ENCODE results near the gene PILRA.

Gene PILRA

GRCh38 chr7:100411101-100411500 is 37.8 kb downstream of the PILRA start:
- no peak for DNase-seq (ENCODE audit: low read depth in 2 of 2)

DNA sequence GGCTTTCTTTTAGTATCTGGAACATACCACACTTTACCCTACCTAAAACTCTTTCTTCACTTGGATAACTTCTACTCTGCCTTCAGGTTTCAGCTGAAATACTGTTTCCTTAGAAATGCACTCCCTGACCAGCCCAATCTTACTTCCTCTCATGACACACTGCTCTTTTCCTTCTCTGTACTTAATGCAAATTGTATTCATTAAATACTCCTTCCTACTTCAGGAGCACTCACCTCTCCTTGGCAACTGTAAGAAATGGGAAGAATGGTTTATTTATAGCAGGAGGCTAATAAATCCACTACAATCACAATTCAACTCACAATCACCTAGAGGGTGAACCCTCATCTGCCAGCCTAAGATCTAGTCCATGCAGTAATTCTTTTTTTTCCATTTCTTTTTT is 40.1 kb downstream of the PILRA start:
- DNase-seq (ENCODE audit: low read depth in 2 of 2), result no peak

GRCh38 chr7:100413889-100414288 is 40.6 kb downstream of the PILRA start:
- DNase-seq (ENCODE audit: low read depth in 2 of 2), result no peak

GRCh38 chr7:100415448-100415847 is 42.2 kb downstream of the PILRA start:
- DNase-seq (ENCODE audit: low read depth in 2 of 2), result no peak

DNA sequence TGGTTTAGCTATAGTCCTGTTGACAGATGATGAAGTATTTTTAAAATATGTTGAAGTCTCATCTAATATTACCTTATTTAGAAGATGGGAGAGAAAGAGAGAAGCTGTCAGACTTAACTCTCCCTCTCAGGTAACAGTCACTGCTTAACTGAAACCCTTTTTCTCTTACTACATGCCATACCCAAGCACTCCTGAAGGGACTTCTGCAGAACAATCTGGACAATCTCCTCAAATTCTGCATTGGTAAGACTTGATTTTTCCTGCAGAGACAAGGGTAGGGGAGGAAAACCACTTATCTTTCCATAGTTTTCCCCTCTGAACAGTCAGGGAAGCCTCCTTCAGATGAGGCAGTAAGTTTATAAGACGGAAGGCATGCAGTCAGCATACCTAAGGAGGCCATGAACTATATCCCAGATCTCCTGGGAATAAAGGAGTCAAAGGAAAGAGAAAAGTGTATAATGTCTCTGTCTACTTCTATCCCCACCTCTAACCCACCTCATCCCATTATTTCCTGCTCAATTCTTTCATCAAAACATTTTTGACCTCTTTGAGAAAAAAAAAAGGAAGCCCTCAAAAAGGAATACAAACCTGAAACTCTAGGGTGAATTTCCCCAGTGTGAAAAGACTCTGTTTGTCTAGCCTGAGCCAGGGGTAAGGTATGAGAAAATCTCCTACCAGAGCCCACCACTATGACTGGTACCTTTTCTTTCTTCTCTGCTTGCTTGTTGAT is 45.8 kb downstream of the PILRA start:
- DNase-seq (ENCODE audit: low read depth in 2 of 2), result no peak

GRCh38 chr7:100419660-100420226 is 46.5 kb downstream of the PILRA start:
- DNase-seq (ENCODE audit: low read depth in 2 of 2), result no peak

DNA sequence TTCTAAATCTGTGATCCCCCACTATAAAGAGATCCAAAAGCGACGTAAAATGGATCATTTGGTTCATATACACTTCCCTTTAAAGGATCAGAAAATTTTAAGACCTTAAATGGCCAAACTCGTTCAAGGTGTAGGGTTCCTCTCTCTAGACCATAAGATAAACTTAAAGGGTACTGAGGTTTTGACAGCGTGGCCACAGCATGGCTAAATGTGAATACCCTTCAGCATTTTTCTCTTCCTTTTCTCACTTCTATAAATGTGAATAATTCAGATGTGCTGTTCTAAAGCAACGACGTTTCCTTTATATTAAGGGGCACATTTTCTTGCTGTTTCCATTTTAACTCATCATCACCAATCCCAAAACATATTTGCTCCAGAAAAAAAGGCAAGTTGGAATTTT is 50.0 kb downstream of the PILRA start:
- DNase-seq (ENCODE audit: low read depth in 2 of 2), result no peak

GRCh38 chr7:100425347-100425746 is 52.1 kb downstream of the PILRA start:
- DNase-seq (ENCODE audit: low read depth in 2 of 2), result no peak

DNA sequence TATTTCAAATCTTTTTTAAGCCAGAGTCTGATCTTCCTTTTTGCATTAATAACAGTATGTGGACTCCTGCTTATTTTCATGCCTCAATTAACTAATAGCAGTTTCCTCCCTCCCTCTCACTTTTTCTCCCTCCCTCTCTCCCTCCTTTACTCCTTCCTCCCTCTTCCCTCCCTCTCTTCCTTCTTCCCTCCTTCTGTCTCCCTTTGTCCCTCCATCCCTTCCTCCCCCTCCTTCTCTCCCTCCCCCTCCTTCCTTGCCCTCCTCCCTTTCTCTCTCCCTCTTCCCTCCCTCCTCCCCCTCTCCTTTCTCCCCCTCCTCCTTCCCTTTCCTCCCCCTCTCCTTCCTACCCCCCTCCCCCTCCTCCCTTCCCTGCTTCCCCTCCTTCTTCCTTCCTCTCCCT is 53.2 kb downstream of the PILRA start:
- no peak for DNase-seq (ENCODE audit: low read depth in 2 of 2)

DNA sequence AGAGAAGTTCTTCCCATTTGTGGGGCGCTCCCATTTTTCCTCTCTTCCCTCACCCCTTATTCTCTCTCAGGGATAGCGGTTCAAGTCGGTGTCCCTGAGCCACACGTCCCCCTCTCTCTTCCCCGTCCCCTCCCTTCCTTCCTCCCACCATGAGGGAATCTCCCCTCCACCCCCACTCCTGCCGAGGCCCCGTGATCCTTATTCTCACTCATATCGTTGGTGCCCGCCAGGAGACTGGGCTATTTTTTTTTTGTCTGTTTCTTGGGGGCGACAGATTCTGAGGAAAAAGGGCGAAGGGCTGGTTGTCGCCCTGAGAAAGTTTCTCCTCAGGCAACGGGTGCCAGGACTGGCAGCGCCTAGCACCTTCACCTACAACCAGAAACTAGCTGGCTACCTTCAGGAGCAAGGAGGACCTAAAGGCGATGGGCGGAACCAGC is 54.5 kb downstream of the PILRA start:
- no peak for DNase-seq (ENCODE audit: low read depth in 2 of 2)

- peak; percentile 95 for DNase-seq (ENCODE audit: low read depth in 2 of 2)
Observed at GRCh38 chr7:100428199-100428966, 55.1 kb downstream of the PILRA start, which contains the start of gene ZCWPW1. Gene ZCWPW1, minus strand, starts transcription at chr7:100428703. Its CDS starts 8,054 bp downstream, at chr7:100420649.

GRCh38 chr7:100428967-100429636 is 55.8 kb downstream of the PILRA start:
- DNase-seq (ENCODE audit: low read depth in 2 of 2), result peak; percentile 99

- peak; percentile 95 for DNase-seq (ENCODE audit: low read depth in 2 of 2)
Observed at GRCh38 chr7:100429637-100430492, 56.6 kb downstream of the PILRA start, which contains the start of gene MEPCE. Gene MEPCE, plus strand, starts transcription at chr7:100429831. Its CDS starts 188 bp downstream, at chr7:100430019.

GRCh38 chr7:100430493-100431285 is 57.4 kb downstream of the PILRA start:
- no peak for DNase-seq (ENCODE audit: low read depth in 2 of 2)

DNA sequence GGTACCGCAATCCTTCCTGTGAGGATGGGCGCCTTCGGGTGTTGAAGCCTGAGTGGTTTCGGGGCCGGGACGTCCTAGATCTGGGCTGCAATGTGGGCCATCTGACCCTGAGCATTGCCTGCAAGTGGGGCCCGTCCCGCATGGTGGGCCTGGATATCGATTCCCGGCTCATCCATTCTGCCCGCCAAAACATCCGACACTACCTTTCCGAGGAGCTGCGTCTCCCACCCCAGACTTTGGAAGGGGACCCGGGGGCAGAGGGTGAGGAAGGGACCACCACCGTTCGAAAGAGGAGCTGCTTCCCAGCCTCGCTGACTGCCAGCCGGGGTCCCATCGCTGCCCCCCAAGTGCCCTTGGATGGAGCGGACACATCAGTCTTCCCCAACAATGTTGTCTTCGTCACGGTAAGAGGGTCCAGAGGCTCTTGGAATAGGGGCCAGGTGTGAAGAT is 58.0 kb downstream of the PILRA start:
- no peak for DNase-seq (ENCODE audit: low read depth in 2 of 2)

GRCh38 chr7:100432053-100432452 is 58.8 kb downstream of the PILRA start:
- DNase-seq (ENCODE audit: low read depth in 2 of 2), result no peak

DNA sequence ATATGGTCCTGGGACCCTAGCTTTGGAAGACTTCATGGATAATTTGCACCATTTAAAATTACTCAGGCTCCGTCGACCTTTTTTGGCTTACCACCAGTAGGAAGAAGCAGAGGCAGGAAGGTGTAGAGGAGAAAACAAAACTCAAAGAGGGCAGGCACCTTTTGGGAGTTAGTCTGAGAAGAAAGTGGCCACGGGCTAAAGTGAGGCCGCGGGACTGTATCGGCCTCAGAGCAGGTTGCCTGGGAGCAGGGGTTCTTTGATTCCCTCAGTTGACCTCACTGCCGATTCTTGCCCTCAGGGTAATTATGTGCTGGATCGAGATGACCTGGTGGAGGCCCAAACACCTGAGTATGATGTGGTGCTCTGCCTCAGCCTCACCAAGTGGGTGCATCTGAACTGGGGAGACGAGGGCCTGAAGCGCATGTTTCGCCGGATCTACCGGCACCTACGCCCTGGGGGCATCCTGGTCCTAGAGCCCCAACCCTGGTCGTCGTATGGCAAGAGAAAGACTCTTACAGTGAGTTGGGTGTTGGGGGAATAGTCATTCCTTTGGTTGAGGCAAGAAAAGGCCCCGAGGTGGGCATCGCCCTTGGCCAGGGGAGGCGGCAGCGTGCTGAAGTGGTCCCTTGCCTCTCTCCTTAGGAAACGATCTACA is 59.5 kb downstream of the PILRA start:
- DNase-seq (ENCODE audit: low read depth in 2 of 2), result no peak

DNA sequence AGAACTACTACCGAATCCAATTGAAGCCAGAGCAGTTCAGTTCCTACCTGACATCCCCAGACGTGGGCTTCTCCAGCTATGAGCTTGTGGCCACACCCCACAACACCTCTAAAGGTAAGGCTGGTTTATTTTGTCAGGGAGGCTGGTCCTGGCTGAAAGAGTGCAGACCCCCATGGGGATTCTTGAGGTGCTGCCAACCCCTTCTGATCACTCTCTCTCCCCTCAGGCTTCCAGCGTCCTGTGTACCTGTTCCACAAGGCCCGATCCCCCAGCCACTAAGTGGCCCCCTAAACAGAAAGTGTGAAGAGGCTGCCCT is 59.9 kb downstream of the PILRA start:
- DNase-seq (ENCODE audit: low read depth in 2 of 2), result no peak

- no peak for DNase-seq (ENCODE audit: low read depth in 2 of 2)
Observed at GRCh38 chr7:100433592-100434296, 60.5 kb downstream of the PILRA start.

Data from fibroblast of skin of left biceps (primary cell).